Liver (tissue), 9 donors: ENCODE results near the gene TMED3. TPM values are rescaled to one million over a fixed set of nuclear protein-coding genes. Genes with fewer than 3 reads are reported as not detected.

Experiments used
- DNase-seq: peaks from one replicate; pipeline ENCODE4 v3.0.0-alpha.2; 2017; ENCODE audit warnings: low spot score
- H3K27ac ChIP-seq, 2 donors: one replicate each; pipeline ENCODE4 v1.7.0; 2013; ENCODE audit warnings: inconsistent platforms in 2 of 2, low read length in 2 of 2, control low read depth in 1 of 2, low read depth in 1 of 2, mild to moderate bottlenecking in 1 of 2
- H3K27me3 ChIP-seq, 4 donors: one replicate each; pipeline versions ENCODE4 v1.6.1 to v1.7.0; 2013; ENCODE audit warnings: low read length in 3 of 4, inconsistent platforms in 1 of 4, mild to moderate bottlenecking in 1 of 4, moderate library complexity in 1 of 4; ENCODE audit not compliant: control insufficient read depth in 4 of 4, insufficient read depth in 4 of 4
- H3K36me3 ChIP-seq, 4 donors: one replicate each; pipeline versions ENCODE4 v1.6.1 to v1.7.0; 2013; ENCODE audit warnings: low read length in 3 of 4, mild to moderate bottlenecking in 3 of 4, low read depth in 1 of 4, moderate library complexity in 1 of 4; ENCODE audit not compliant: control insufficient read depth in 4 of 4, insufficient read depth in 3 of 4
- H3K4me1 ChIP-seq, 4 donors: one replicate each; pipeline versions ENCODE4 v1.6.1 to v1.7.0; 2013; ENCODE audit warnings: low read length in 3 of 4, mild to moderate bottlenecking in 3 of 4, moderate library complexity in 1 of 4; ENCODE audit not compliant: control insufficient read depth in 4 of 4, insufficient read depth in 4 of 4
- H3K4me3 ChIP-seq, 3 donors: one replicate each; pipeline versions ENCODE4 v1.6.1 to v1.7.0; 2013; ENCODE audit warnings: low read length in 3 of 3, control low read depth in 1 of 3, low read depth in 1 of 3, mild to moderate bottlenecking in 1 of 3
- H3K9ac ChIP-seq, 2 donors: one replicate each; pipeline ENCODE4 v1.7.0; 2013; ENCODE audit warnings: low read length in 2 of 2, mild to moderate bottlenecking in 2 of 2, moderate library complexity in 2 of 2, control low read depth in 1 of 2, low read depth in 1 of 2
- H3K9me3 ChIP-seq, 4 donors: one replicate each; pipeline versions ENCODE4 v1.6.1 to v1.7.0; 2013; ENCODE audit warnings: low read length in 3 of 4; ENCODE audit not compliant: control insufficient read depth in 4 of 4
- ATF3 ChIP-seq: IDR thresholded peaks from 2 replicates; pipeline ENCODE4 v1.6.1; 2016; ENCODE audit warnings: antibody characterized with exemption
- CTCF ChIP-seq: fragments of 150-350 bp; IDR thresholded peaks from 2 replicates; pipeline ENCODE4 v1.5.1; 2017; ENCODE audit warnings: improper control_type of control experiment, low read depth, low read length; ENCODE audit not compliant: missing input control
- EGR1 ChIP-seq, 2 donors: IDR thresholded peaks; 2 replicates each; pipeline ENCODE4 v1.6.1; 2016 to 2018; ENCODE audit warnings: antibody characterized with exemption in 2 of 2, low read depth in 2 of 2
- FOXA1 ChIP-seq: IDR thresholded peaks from 2 replicates; pipeline ENCODE4 v1.6.1; 2016; ENCODE audit warnings: antibody characterized with exemption
- FOXA2 ChIP-seq: IDR thresholded peaks from 2 replicates; pipeline ENCODE4 v1.6.1; 2016; ENCODE audit warnings: antibody characterized with exemption
- GABPA ChIP-seq, 2 donors: IDR thresholded peaks in 1 of 2; conservative IDR thresholded peaks in 1 of 2; 2 replicates each; pipeline ENCODE4 v1.6.1; 2016; ENCODE audit warnings: antibody characterized with exemption in 2 of 2, mild to moderate bottlenecking in 1 of 2, moderate library complexity in 1 of 2
- HNF4A ChIP-seq, 2 donors: conservative IDR thresholded peaks; 2 replicates each; pipeline ENCODE4 v1.6.1; 2016; ENCODE audit warnings: antibody characterized with exemption in 2 of 2, mild to moderate bottlenecking in 2 of 2
- HNF4G ChIP-seq: IDR thresholded peaks from 2 replicates; pipeline ENCODE4 v1.6.1; 2016; ENCODE audit warnings: antibody characterized with exemption
- JUND ChIP-seq, 2 donors: IDR thresholded peaks; 2 replicates each; pipeline ENCODE4 v1.6.1; 2016; ENCODE audit warnings: antibody characterized with exemption in 2 of 2
- MAX ChIP-seq: IDR thresholded peaks from 2 replicates; pipeline ENCODE4 v1.6.1; 2016; ENCODE audit warnings: antibody characterized with exemption
- NR2F2 ChIP-seq: IDR thresholded peaks from 2 replicates; pipeline ENCODE4 v1.6.1; 2016; ENCODE audit warnings: antibody characterized with exemption
- RAD21 ChIP-seq, 2 donors: IDR thresholded peaks; 2 replicates each; pipeline ENCODE4 v1.6.1; 2016; ENCODE audit warnings: antibody characterized with exemption in 2 of 2, mild to moderate bottlenecking in 2 of 2
- REST ChIP-seq: IDR thresholded peaks from 2 replicates; pipeline ENCODE4 v1.6.1; 2016; ENCODE audit warnings: antibody characterized with exemption, mild to moderate bottlenecking
- RXRA ChIP-seq, 2 donors: IDR thresholded peaks; 2 replicates each; pipeline ENCODE4 v1.6.1; 2017 to 2018; ENCODE audit warnings: antibody characterized with exemption in 2 of 2, mild to moderate bottlenecking in 1 of 2
- TAF1 ChIP-seq: conservative IDR thresholded peaks from 2 replicates; pipeline ENCODE4 v1.6.1; 2016; ENCODE audit warnings: antibody characterized with exemption, mild to moderate bottlenecking
- YY1 ChIP-seq: IDR thresholded peaks from 2 replicates; pipeline ENCODE4 v1.6.1; 2016; ENCODE audit warnings: antibody characterized with exemption, mild to moderate bottlenecking
- ZBTB33 ChIP-seq: IDR thresholded peaks from 2 replicates; pipeline ENCODE4 v1.6.1; 2016; ENCODE audit warnings: antibody characterized with exemption
- WGBS: extraction: QIAGEN DNeasy Blood & Tissue Kit; methylation state at CpG from one replicate; pipeline ENCODE4 v1.1.7; 2013; 5-methylcytosine and 5-hydroxymethylcytosine counted together
- polyA plus RNA-seq, 2 donors: library from polyadenylated mRNA; stranded (reverse) in 1 of 2; unstranded in 1 of 2; fragments of 200-250 nt in 1 of 2; fragments of >200 nt in 1 of 2; fragmentation: Nextera tagmentation in 1 of 2; extraction: Ambion mirVana in 1 of 2; gene quantifications; one replicate each; pipeline versions ENCODE4 v1.2.1 to v1.2.3, GENCODE V29; 2013 to 2015
- total RNA-seq, 2 donors: library from RNA; depleted of rRNA; stranded (reverse); fragments of >200 nt; gene quantifications; one replicate each; pipeline ENCODE4 v1.2.3, GENCODE V29; 2014
- donor health status: healthy.
- donor health status: healthy.
- donor health status: healthy.
- donor health status: healthy.
- donor health status: healthy.

TMED3 gene
- total and polyA plus RNA-seq, 4 donors, result 11.0 to 28.1 (median 14.0) TPM

- H3K4me3 ChIP-seq, result no peak overlapping the region
- no peak for DNase-seq
- H3K9me3 ChIP-seq, result peaks cover 0 to 2% (median 0%) of the 10 kb centered on the region in 4 donors
- no peak overlapping the region for H3K9ac ChIP-seq
- H3K27me3 ChIP-seq, result peaks cover 0 to 2% (median 0%) of the 10 kb centered on the region in 4 donors
- TF ChIP-seq ZBTB33 (no peak), CTCF (no peak), RAD21 (IDR thresholded peaks at IDR 0.05) (no peak), REST (no peak), MAX (no peak), JUND (IDR thresholded peaks at IDR 0.05) (no peak), HNF4G (no peak), EGR1 (IDR thresholded peaks at IDR 0.05; ENCODE audit: low read depth in 2 of 2) (no peak), GABPA (IDR thresholded peaks at IDR 0.05 in 1 of 2, conservative IDR thresholded peaks at IDR 0.05 in 1 of 2) (no peak), RXRA (IDR thresholded peaks at IDR 0.05) (no peak), HNF4A (conservative IDR thresholded peaks at IDR 0.05) (no peak), ATF3 (no peak)
- WGBS, result 88% methylated on average over 1 of the region's 1 CpG
- H3K4me1 ChIP-seq, result no peaks in the 10 kb centered on the region
- H3K36me3 ChIP-seq, result no peaks in the 10 kb centered on the region
- H3K27ac ChIP-seq, result no peak overlapping the region
Measured at GRCh38 chr15:79261836-79262235, 49.1 kb upstream of the TMED3 start.

- Histone ChIP-seq H3K4me3 (no peak overlapping the region), H3K27ac (no peak overlapping the region), H3K27me3 (peaks cover 0 to 3% (median 0%) of the 10 kb centered on the region in 4 donors), H3K36me3 (no peaks in the 10 kb centered on the region), H3K9ac (no peak overlapping the region), H3K4me1 (no peaks in the 10 kb centered on the region), H3K9me3 (no peaks in the 10 kb centered on the region)
- 87% methylated on average over 4 of the region's 4 CpGs for WGBS
- no peak for DNase-seq
- TF ChIP-seq ZBTB33, result no peak
- no peak for TF ChIP-seq HNF4A (conservative IDR thresholded peaks at IDR 0.05)
- no peak for TF ChIP-seq FOXA1
- TF ChIP-seq TAF1, result no peak
- no peak for TF ChIP-seq RAD21 (IDR thresholded peaks at IDR 0.05)
- no peak for TF ChIP-seq MAX
- TF ChIP-seq FOXA2, result no peak
- TF ChIP-seq YY1, result no peak
- no peak for TF ChIP-seq HNF4G
- TF ChIP-seq JUND (IDR thresholded peaks at IDR 0.05), result no peak
- no peak for TF ChIP-seq NR2F2
- no peak for TF ChIP-seq GABPA (IDR thresholded peaks at IDR 0.05 in 1 of 2, conservative IDR thresholded peaks at IDR 0.05 in 1 of 2)
- no peak for TF ChIP-seq REST
- no peak for TF ChIP-seq ATF3
- no peak for TF ChIP-seq RXRA (IDR thresholded peaks at IDR 0.05)
Measured at GRCh38 chr15:79265167-79265566, 45.7 kb upstream of the TMED3 start.
